ENCODE data around the gene IDI2. TPM values are rescaled to one million over a fixed set of nuclear protein-coding genes. Genes with fewer than 3 reads are reported as not detected.
"Not testable (repeated sequence)": the region's sequence is repeated elsewhere in the genome, so short reads cannot be mapped to it uniquely, and the experiment has no call there.

IDI2 gene
- total RNA-seq = not detected in 2 replicates

GRCh38 chr10:1025683-1026082, at the start of gene IDI2:
TSS of gene IDI2 (minus strand) at chr10:1025859. CDS start at chr10:1024723, 1,136 bp downstream.
- no peak for DNase-seq (ENCODE audit: low read depth in 2 of 2)

- DNase-seq (ENCODE audit: low read depth in 2 of 2) = peak in 1 of 2 donors; percentile 31
Observed at GRCh38 chr10:1074748-1075308, 49.2 kb upstream of the IDI2 start.

- DNase-seq (ENCODE audit: low read depth in 2 of 2) = no peak
Observed at GRCh38 chr10:1074052-1074747, 48.5 kb upstream of the IDI2 start.

DNA sequence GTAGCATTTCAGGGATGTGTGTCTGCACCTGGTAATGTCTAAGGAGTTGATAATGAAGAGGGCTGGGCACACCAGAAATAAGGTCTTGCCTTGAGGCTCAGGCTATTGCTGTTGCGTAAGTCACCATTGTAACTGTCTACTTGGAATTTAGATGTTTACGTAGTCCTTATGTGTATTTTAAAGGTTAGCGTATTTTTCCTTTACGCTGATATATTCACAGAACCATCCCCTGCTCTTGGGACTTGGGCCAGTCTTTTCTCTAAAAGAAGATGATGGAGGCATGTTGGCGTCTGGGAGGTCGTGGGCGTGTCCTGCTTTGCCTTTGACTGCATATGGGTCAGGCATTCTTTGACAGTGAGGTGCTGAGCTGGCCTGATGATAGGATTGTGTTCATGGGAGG, 45.3 kb upstream of the IDI2 start:
- no peak for DNase-seq (ENCODE audit: low read depth in 2 of 2)

DNA sequence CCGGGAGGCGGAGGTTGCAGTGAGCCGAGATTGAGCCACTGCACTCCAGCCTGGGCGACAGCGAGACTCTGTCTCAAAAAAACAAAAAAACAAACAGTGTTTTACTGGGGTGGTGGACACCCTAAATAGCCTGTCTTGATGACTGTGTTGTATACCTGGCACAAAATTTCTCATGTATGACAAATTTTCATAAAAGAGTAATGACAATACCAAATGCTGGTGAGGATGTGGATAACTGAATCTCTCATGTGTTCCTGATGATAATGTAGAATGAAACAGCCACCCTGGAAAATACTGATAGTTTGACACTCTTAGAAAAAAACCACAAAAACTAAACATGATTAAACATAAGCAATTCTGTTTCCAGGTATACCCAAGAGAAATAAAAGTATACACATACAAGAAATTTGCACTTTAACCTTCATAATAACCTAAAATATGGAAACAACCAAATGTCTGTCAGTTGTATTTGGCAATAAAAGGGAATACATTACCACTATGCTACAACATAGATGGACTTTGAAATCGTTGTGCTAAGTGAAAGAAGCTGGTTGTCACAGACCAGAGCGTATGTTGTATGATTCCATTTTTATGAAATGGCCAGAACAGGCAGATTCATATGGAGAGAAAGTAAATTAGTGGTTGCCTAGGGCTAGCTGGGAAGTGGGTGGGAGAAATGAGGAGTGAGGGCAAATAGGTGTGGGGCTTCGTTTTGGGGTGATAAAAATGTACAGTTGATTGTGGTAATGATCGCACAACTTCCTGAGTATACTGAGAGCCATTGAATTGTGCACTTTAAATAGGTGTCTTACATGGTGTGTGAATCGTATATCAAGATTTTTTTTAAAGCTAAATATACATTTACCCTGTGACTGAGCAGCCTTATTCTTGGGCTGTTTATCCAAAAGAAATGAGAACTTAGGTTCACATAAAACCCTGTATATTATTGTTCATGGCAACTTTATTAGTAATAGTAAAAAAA, 43.0 kb upstream of the IDI2 start:
- no peak for DNase-seq (ENCODE audit: low read depth in 2 of 2)

- DNase-seq (ENCODE audit: low read depth in 2 of 2) = not testable (repeated sequence)
Observed at GRCh38 chr10:1066734-1067133, 41.1 kb upstream of the IDI2 start.

DNA sequence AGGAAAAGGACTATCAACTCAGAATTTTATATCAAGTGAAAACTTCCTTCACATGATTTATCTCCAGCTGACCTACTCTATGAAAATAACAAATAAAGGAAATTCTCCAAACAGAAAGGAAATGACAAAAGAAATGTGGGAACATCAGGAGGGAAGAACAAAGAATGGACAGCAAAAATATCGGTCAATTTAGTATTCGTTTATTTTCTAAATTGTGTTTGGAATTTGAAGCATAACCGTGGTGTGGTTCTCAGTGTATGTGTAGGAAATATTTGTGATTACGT, 39.2 kb upstream of the IDI2 start:
- peak in 1 of 2 donors; percentile 65 for DNase-seq (ENCODE audit: low read depth in 2 of 2)

GRCh38 chr10:1063232-1063865, 37.7 kb upstream of the IDI2 start:
- no peak for DNase-seq (ENCODE audit: low read depth in 2 of 2)

- DNase-seq (ENCODE audit: low read depth in 2 of 2) = peak in 1 of 2 donors; percentile 72
Observed at GRCh38 chr10:1061930-1062774, 36.5 kb upstream of the IDI2 start.

DNA sequence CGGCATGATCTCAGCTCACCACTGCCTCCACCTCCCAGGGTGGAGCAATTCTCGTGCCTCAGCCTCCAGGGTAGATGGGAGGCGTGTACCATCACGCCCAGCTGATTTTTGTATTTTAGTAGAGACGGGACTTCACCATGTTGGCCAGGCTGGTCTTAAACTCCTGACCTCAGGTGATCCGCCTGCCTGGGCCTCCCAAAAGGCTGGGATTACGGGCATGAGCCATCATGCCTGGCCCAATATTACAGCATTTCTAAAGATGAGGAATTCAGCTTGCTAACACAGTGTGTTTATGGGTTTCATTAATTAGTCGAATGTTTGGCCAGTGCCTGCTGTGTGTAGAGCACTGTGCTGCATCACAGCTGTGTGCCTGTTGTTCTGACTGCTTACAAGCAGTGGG, 34.2 kb upstream of the IDI2 start:
- DNase-seq (ENCODE audit: low read depth in 2 of 2) = no peak

GRCh38 chr10:1058017-1058416, 32.4 kb upstream of the IDI2 start:
- DNase-seq (ENCODE audit: low read depth in 2 of 2) = no peak

- DNase-seq (ENCODE audit: low read depth in 2 of 2) = peak in 1 of 2 donors; percentile 42
Observed at GRCh38 chr10:1057106-1057657, 31.5 kb upstream of the IDI2 start.

DNA sequence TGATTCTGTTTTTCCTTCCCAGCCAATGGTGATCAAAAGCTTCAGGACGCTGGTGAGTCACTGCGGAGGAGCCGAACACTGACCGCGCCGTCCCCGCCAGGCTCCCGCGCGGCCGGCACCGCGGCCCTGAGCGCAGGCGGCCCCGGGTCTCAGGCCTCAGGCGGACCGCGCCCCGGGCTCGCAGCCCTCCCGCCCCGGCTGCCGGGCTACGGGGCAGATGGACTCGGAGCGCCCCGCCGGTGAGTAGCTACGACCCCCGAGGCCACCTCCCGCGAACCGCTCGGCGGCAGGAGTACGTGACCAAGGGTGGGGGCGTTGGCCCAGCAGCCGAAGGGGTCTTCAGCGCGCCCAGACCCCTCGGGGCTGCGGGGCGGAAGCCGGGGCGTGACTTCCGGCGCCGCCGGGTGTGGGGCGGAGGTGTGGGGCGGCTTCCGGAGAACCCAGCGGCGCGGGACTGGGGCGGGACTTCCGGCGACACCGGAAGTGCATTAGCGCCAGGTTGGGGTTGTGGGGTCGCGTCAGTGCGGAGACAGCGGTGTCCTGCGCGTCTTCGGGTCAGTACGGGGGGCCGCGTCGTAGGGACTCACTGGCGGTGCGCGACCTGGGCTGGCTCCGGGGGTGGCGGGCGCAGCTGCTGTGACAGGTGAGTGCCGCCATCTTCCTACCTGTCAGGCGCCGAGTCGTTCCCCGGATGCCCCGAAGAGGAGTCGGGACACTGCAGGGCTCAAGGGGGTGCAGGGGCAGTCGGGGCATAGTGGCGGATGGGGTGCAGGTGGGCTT, 30.9 kb upstream of the IDI2 start, which contains the start of gene WDR37:
Gene WDR37 (plus strand): TSS at position 60 of the 780 bp plus-strand sequence. CDS start 15,771 bp downstream, outside the sequence.
- DNase-seq (ENCODE audit: low read depth in 2 of 2) = peak in 1 of 2 donors; percentile 93

GRCh38 chr10:1054684-1055083, 29.0 kb upstream of the IDI2 start:
- no peak for DNase-seq (ENCODE audit: low read depth in 2 of 2)

GRCh38 chr10:1050554-1050953, 24.9 kb upstream of the IDI2 start:
- no peak for DNase-seq (ENCODE audit: low read depth in 2 of 2)

- DNase-seq (ENCODE audit: low read depth in 2 of 2) = peak in 1 of 2 donors; percentile 44
Observed at GRCh38 chr10:1050145-1050544, 24.5 kb upstream of the IDI2 start.

DNA sequence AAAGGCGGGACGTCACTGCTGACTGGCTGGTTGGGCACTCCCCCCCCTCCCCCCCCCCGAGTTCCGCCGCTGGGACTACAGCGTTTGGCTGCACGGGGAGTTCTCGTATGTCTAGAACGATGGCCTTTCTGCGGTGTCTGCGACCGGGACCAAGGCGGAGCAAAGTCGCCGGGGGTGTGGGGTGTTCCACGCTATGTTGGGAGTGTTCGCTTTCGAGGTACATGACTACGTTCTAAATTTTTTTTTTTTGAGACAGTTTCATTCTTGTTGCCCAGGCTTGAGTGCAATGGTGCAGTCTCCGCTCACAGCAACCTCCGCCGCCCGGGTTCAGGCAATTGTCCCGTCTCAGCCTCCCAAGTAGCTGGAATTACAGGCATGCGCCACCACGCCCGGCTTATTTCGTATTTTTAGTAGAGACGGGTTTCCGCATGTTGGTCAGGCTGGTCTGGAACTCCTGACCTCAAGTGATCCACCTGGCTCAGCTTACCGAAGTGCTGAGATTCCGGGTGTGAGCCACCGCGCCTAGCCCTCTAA, 23.8 kb upstream of the IDI2 start:
- no peak for DNase-seq (ENCODE audit: low read depth in 2 of 2)

- DNase-seq (ENCODE audit: low read depth in 2 of 2) = peak; percentile 96 to 99
Observed at GRCh38 chr10:1048732-1049424, 23.2 kb upstream of the IDI2 start, which contains the start of gene IDI1. TSS of gene IDI1 (minus strand) at chr10:1049119. CDS start at chr10:1049003, 116 bp downstream.

GRCh38 chr10:1048349-1048731, 22.7 kb upstream of the IDI2 start:
- no peak for DNase-seq (ENCODE audit: low read depth in 2 of 2)
